Keratinocyte (primary cell): ENCODE measurements around the gene OLFML2A. TPM values are rescaled to one million over a fixed set of nuclear protein-coding genes. Genes with fewer than 3 reads are reported as not detected.

ENCODE experiments used
- DNase-seq: peaks from one replicate; pipeline ENCODE4 v3.0.0-alpha.2; 2011; ENCODE audit warnings: low read depth, missing footprints, low spot score
- FAIRE-seq: peaks from 2 replicates; lab custom pipeline; 2011; peaks lifted over from hg19 to GRCh38; lab: Jason Lieb, UNC
- H2AFZ ChIP-seq: 2 replicates; pipeline ENCODE4 v1.6.0; 2012; ENCODE audit warnings: low read length, control low read depth, inconsistent platforms; ENCODE audit not compliant: control insufficient read depth
- H3K27ac ChIP-seq: 2 replicates; pipeline ENCODE4 v1.5.1; 2011; ENCODE audit warnings: low read length; ENCODE audit not compliant: control insufficient read depth, insufficient read depth
- H3K27me3 ChIP-seq: 3 replicates; pipeline ENCODE4 v1.6.0; 2011; ENCODE audit warnings: low read length; ENCODE audit not compliant: control insufficient read depth, insufficient read depth; ENCODE audit errors: extremely low read depth
- H3K36me3 ChIP-seq, 2 experiments: 2 replicates in 1 of 2; 3 replicates in 1 of 2; pipeline ENCODE4 v1.5.1; 2011; ENCODE audit warnings: low read length in 2 of 2, mild to moderate bottlenecking in 1 of 2; ENCODE audit not compliant: control insufficient read depth in 2 of 2, insufficient read depth in 2 of 2; ENCODE audit errors: extremely low read depth in 1 of 2
- H3K4me1 ChIP-seq: 3 replicates; pipeline ENCODE4 v1.5.1; 2011; ENCODE audit warnings: low read length; ENCODE audit not compliant: control insufficient read depth, insufficient read depth; ENCODE audit errors: extremely low read depth
- H3K4me2 ChIP-seq: 3 replicates; pipeline ENCODE4 v1.6.0; 2011; ENCODE audit warnings: low read depth, low read length; ENCODE audit not compliant: control insufficient read depth, insufficient read depth; ENCODE audit errors: extremely low read depth
- H3K4me3 ChIP-seq, 3 experiments: fragments of 200-600 bp in 1 of 3; sonication (generic) in 1 of 3; 2 replicates in 2 of 3; 3 replicates in 1 of 3; pipeline ENCODE4 v1.5.1; 2011 to 2016; ENCODE audit warnings: low read length in 3 of 3, mild to moderate bottlenecking in 3 of 3, control low read depth in 2 of 3, inconsistent platforms in 1 of 3, low read depth in 1 of 3, mixed read lengths in 1 of 3, mixed run types in 1 of 3, moderate library complexity in 1 of 3; ENCODE audit not compliant: control insufficient read depth in 2 of 3, insufficient read depth in 2 of 3; ENCODE audit errors: extremely low read depth in 1 of 3
- H3K79me2 ChIP-seq: 2 replicates; pipeline ENCODE4 v1.6.0; 2012; ENCODE audit warnings: low read length; ENCODE audit not compliant: control insufficient read depth, insufficient read depth
- H3K9ac ChIP-seq: 3 replicates; pipeline ENCODE4 v1.6.0; 2011; ENCODE audit warnings: low read length; ENCODE audit not compliant: control insufficient read depth, insufficient read depth; ENCODE audit errors: extremely low read depth
- H3K9me1 ChIP-seq: 3 replicates; pipeline ENCODE4 v1.6.0; 2011; ENCODE audit warnings: low read length; ENCODE audit not compliant: control insufficient read depth, insufficient read depth; ENCODE audit errors: extremely low read depth
- H3K9me3 ChIP-seq: 2 replicates; pipeline ENCODE4 v1.5.1; 2012; ENCODE audit warnings: low read depth, low read length; ENCODE audit not compliant: control insufficient read depth
- H4K20me1 ChIP-seq: 3 replicates; pipeline ENCODE4 v1.6.0; 2011; ENCODE audit warnings: low read length; ENCODE audit not compliant: control insufficient read depth, insufficient read depth; ENCODE audit errors: extremely low read depth
- EZH2 ChIP-seq: IDR thresholded peaks from one replicate; pipeline ENCODE4 v1.6.1; 2012; ENCODE audit warnings: inconsistent platforms, mild to moderate bottlenecking, low read length, moderate library complexity
- dilution Hi-C: fragments of 300-500 bp; cut with MboI; formaldehyde crosslinking; loops from one replicate; pipeline ENCODE4 v1.7.0; 2020; ENCODE audit warnings: low sequenced_read_pairs; ENCODE audit not compliant: extremely low pct_ligation_motif_present
- polyA plus RNA-seq, 5 experiments: library from polyadenylated mRNA; depleted of rRNA in 3 of 5; stranded (reverse) in 3 of 5; stranded (forward) in 1 of 5; unstranded in 1 of 5; fragments of >200 nt; gene quantifications; 1 replicate in 1 of 5; 2 replicates in 3 of 5; 3 replicates in 1 of 5; pipeline versions ENCODE4 v1.2.1 to v1.2.3, GENCODE V29; 2011 to 2012; ENCODE audit warnings: missing spikeins in 2 of 5, low read depth in 1 of 5, low replicate concordance in 1 of 5
- TF ChIP-seq, protein P1 (sequence below), 3 experiments: IDR thresholded peaks in 1 of 3; conservative IDR thresholded peaks in 1 of 3; optimal IDR thresholded peaks in 1 of 3; 2 replicates in 2 of 3; 3 replicates in 1 of 3; pipeline versions ENCODE3 to v1.5.1; 2011; ENCODE audit warnings: low read length in 3 of 3, mild to moderate bottlenecking in 3 of 3, moderate library complexity in 2 of 3, control low read depth in 1 of 3, inconsistent platforms in 1 of 3; ENCODE audit not compliant: insufficient read depth in 2 of 3; ENCODE audit errors: extremely low read depth in 1 of 3

OLFML2A gene
- polyA plus RNA-seq, 1 donor (not counting 4 experiments of a cell fraction or from before 2014, with no cell fraction given): 1.1 TPM

DNA sequence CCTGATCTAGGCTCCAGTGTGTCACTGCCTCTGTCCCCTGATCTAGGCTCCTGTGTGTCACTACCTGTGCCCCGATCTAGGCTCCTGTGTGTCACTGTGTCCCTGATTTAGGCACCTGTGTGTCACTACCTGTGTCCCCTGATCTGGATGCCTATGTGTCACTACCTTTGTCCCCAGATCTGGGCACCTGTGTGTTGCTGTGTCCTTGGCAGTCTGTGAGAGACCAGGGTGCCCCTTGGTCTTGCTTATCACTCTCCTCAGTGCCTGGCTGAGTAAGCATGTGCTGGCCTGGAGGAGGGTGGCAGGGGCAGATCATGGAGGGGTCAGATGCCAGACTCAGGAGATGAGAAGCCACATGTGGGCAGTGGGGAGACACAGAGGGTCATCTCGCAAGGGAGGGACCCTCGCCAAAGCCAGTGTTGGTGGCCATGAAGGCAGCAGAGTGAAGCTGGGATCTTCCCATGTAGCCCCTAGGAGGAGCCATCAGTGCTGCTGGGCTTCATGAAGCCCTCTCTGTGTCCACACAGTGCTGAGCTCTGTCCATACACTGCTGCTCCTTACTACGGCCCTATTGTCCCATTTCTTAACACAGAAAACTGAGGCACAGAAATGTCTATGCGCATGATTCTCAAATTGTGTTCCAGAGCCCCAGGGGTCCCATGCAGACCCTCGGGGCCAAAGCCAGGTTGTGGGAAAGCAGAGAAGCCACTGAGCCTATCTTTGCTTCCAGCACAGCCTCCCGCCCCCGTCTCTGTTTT lies 15.5 kb downstream of the OLFML2A start:
- Histone ChIP-seq H3K4me1 (no peaks in the 10 kb centered on the region), H3K9me1 (no peaks in the 10 kb centered on the region), H3K9me3 (no peaks in the 10 kb centered on the region), H3K36me3 (no peaks in the 10 kb centered on the region), H4K20me1 (no peaks in the 10 kb centered on the region), H3K79me2 (no peaks in the 10 kb centered on the region), H3K27me3 (no peaks in the 10 kb centered on the region), H3K4me3 (no peak overlapping the region), H3K27ac (no peak overlapping the region), H3K9ac (no peak overlapping the region), H2AFZ (no peak overlapping the region), H3K4me2 (no peak overlapping the region)
- DNase-seq: no peak
- FAIRE-seq: no peak
- TF ChIP-seq, protein P1, sequence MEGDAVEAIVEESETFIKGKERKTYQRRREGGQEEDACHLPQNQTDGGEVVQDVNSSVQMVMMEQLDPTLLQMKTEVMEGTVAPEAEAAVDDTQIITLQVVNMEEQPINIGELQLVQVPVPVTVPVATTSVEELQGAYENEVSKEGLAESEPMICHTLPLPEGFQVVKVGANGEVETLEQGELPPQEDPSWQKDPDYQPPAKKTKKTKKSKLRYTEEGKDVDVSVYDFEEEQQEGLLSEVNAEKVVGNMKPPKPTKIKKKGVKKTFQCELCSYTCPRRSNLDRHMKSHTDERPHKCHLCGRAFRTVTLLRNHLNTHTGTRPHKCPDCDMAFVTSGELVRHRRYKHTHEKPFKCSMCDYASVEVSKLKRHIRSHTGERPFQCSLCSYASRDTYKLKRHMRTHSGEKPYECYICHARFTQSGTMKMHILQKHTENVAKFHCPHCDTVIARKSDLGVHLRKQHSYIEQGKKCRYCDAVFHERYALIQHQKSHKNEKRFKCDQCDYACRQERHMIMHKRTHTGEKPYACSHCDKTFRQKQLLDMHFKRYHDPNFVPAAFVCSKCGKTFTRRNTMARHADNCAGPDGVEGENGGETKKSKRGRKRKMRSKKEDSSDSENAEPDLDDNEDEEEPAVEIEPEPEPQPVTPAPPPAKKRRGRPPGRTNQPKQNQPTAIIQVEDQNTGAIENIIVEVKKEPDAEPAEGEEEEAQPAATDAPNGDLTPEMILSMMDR (optimal IDR thresholded peaks at IDR 0.05 in 1 of 3, IDR thresholded peaks at IDR 0.05 in 1 of 3, conservative IDR thresholded peaks at IDR 0.05 in 1 of 3; ENCODE audit: extremely low read depth in 1 of 3, insufficient read depth in 2 of 3, low read length in 3 of 3): no peak
- TF ChIP-seq EZH2: no peak
- dilution Hi-C loops: no loop called here

DNA sequence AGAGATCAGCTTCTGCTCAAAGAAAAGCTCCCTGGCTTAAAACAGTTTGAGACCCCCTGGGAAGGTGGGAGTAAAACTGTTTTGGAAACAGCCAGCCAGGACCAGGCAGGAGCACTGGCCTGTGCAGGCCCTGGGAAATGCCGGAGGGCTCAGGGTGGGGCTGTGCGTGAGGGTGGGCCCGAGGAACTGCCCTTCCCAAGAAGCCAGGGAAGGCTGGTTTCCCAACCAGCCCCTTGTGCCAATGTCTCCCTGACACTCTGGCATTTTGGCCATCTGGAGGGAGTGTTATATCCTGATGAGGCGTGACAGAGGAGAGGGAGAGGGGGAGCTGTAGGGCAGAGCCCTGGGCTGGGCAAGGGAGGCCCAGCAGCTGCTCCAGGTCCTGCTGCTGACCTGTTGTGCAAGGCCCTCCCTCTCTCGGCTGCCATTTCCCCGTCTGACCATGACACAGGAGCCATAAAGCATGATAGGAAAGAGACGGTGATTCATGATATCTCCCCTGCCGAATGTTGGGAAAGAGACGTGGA lies 16.1 kb downstream of the OLFML2A start:
- Histone ChIP-seq H3K4me3 (no peak overlapping the region), H3K4me1 (no peaks in the 10 kb centered on the region), H2AFZ (no peak overlapping the region), H3K9me1 (no peaks in the 10 kb centered on the region), H3K4me2 (no peak overlapping the region), H4K20me1 (no peaks in the 10 kb centered on the region), H3K9me3 (no peaks in the 10 kb centered on the region), H3K27ac (no peak overlapping the region), H3K36me3 (no peaks in the 10 kb centered on the region), H3K79me2 (no peaks in the 10 kb centered on the region), H3K27me3 (peaks cover 2% of the 10 kb centered on the region), H3K9ac (no peak overlapping the region)
- TF ChIP-seq, protein P1 (optimal IDR thresholded peaks at IDR 0.05 in 1 of 3, IDR thresholded peaks at IDR 0.05 in 1 of 3, conservative IDR thresholded peaks at IDR 0.05 in 1 of 3; ENCODE audit: extremely low read depth in 1 of 3, insufficient read depth in 2 of 3, low read length in 3 of 3): no peak
- no peak for TF ChIP-seq EZH2
- DNase-seq (no peak), FAIRE-seq (no peak)
- dilution Hi-C loops: no loop called here
